Measurements from ENCODE around the gene CLSTN1.

The CLSTN1 gene

DNA sequence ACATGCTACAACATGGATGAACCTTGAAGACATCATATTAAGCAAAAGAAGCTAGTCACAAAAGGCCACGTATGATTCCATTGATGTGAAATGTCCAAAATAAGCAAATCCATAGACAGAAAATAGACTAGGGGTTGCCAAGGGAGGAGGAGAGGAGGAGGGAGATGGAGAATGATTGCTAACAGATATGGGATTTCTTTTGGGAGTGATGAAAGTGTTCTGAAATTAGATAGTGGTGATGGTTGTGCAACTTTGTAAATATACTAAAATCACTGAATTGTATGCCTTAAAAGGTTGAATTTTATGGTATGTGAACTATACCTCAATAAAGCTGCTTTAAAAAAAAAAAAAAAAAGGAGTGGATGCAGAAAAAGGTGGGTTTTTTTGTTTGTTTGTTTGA is 7.6 kb downstream of the CLSTN1 start:
- in situ Hi-C loops (cut with MboI; ENCODE audit: low pct_unique_long_range_greater_than_20kb, low sequenced_read_pairs, unreplicated experiment): no loop called here
- TF ChIP-seq, protein P1, sequence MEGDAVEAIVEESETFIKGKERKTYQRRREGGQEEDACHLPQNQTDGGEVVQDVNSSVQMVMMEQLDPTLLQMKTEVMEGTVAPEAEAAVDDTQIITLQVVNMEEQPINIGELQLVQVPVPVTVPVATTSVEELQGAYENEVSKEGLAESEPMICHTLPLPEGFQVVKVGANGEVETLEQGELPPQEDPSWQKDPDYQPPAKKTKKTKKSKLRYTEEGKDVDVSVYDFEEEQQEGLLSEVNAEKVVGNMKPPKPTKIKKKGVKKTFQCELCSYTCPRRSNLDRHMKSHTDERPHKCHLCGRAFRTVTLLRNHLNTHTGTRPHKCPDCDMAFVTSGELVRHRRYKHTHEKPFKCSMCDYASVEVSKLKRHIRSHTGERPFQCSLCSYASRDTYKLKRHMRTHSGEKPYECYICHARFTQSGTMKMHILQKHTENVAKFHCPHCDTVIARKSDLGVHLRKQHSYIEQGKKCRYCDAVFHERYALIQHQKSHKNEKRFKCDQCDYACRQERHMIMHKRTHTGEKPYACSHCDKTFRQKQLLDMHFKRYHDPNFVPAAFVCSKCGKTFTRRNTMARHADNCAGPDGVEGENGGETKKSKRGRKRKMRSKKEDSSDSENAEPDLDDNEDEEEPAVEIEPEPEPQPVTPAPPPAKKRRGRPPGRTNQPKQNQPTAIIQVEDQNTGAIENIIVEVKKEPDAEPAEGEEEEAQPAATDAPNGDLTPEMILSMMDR (IDR thresholded peaks at IDR 0.05; ENCODE audit: extremely low read depth, insufficient read depth, missing control alignments): no peak
- DNase-seq (ENCODE audit: low spot score): no peak

DNA sequence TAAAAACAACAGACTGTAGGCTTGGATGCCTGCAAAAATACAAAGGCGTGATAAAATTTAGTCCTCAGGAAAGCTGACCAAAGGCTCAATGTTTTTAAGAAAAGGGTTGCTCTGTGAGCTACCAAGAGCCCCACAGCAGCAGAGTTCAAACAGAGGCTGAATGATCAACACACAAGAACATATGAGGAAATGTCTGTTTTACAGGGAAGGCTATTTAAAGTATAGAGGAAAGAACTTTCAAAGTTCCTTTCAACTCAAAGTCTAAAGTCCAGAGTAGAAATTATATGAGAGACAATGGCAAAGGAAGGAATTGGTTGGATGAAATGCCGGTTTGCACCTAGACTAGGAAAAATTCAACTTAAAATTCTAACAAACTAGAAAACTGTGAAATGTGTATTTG is 8.6 kb downstream of the CLSTN1 start:
- in situ Hi-C loops (cut with MboI; ENCODE audit: low pct_unique_long_range_greater_than_20kb, low sequenced_read_pairs, unreplicated experiment): no loop called here
- no peak for DNase-seq (ENCODE audit: low spot score)
- TF ChIP-seq, protein P1 (IDR thresholded peaks at IDR 0.05; ENCODE audit: extremely low read depth, insufficient read depth, missing control alignments): no peak

DNA sequence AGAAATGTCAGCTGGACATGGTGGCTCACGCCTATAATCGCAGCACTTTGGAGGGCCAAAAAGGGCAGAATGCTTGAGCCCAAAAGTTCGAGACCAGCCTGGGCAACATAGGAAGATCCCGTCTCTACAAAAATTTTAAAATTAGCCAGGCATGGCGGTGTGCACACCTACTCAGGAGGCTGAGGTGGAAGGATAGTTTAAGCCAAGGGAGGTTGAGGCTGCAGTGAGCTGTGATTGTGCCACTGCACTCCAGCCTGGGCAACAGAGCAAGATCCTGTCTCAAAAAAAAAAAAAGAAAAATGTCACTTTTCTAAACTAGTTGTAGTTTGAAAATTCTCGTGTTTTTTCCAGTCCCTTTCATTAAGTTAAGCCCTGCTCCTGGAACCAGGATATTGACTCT is 9.1 kb downstream of the CLSTN1 start:
- in situ Hi-C loops (cut with MboI; ENCODE audit: low pct_unique_long_range_greater_than_20kb, low sequenced_read_pairs, unreplicated experiment): no loop called here
- no peak for DNase-seq (ENCODE audit: low spot score)
- TF ChIP-seq, protein P1 (IDR thresholded peaks at IDR 0.05; ENCODE audit: extremely low read depth, insufficient read depth, missing control alignments): no peak

DNA sequence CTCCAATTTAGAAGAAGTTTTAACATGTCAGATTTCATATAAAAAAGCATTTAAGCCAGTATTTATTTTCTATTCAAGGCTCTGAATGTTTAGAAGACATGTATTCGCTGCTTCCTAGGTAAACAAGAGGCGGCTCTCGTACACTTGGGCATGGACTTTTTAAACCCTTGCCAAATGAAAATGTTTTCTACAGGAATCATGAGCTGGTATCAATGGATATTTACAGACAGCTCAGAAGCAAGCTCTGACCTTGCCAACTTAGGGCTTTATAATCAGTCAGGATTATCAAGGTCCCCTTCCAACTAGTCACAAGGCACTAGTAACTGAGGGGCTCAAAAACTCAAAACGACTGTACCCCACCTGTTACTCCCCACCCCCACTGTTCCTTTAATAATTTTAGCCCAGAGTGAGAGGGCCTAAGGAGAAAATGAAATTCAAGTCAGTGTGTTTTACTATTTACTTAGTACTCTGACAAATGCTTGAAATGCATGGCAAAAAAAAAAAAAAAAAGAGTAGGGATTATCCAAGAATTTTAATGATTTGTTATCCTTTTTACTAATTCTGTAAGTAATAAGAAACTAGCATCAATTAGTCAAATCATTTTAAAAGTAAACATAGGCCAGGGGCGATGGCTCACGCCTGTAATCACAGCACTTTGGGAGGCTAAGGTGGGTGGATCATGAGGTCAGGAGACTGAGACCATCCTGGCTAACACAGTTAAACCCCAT is 12.4 kb downstream of the CLSTN1 start:
- TF ChIP-seq, protein P1 (IDR thresholded peaks at IDR 0.05; ENCODE audit: extremely low read depth, insufficient read depth, missing control alignments): no peak
- DNase-seq (ENCODE audit: low spot score): no peak
- in situ Hi-C loops (cut with MboI; ENCODE audit: low pct_unique_long_range_greater_than_20kb, low sequenced_read_pairs, unreplicated experiment): no loop called here

DNA sequence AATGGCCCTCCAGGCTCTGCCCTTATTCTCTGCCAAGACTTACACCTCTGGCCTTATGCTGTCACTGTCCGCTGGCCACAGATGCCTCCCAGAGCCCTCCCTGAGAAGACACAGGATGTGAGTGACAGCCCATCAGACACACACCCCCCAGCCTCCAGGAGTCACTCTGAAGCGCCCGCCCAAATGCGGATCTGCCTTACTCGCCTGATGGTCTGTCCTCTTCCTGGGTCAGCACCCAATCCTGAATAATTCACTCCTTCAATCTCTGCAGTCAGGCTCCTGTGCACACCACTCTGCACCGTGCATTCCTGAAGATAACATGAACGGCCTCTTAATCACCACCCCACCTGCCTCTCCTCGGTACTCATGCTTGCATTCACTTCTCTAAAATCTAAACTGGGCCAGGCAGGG is 14.7 kb downstream of the CLSTN1 start:
- in situ Hi-C loops (cut with MboI; ENCODE audit: low pct_unique_long_range_greater_than_20kb, low sequenced_read_pairs, unreplicated experiment): no loop called here
- DNase-seq (ENCODE audit: low spot score): no peak
- TF ChIP-seq, protein P1 (IDR thresholded peaks at IDR 0.05; ENCODE audit: extremely low read depth, insufficient read depth, missing control alignments): no peak

DNA sequence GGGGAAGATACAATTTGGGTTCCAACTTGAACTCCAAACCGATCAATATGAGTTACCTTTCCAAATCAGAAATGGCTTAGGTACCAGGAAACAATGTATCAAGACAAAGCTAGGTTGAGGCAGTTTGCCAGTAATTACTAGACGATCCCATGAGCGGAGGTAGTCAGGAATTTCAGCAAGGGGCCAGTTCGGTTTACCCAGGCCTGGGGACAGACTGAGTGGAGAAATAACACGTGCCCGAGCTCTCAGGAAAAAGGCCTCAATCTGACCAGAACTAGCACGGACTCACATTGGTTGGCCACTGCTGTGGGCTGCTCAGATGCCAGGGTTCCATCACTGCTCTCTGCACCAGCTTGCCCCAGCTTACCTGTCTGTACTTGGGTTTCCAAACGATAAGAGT is 15.3 kb downstream of the CLSTN1 start:
- DNase-seq (ENCODE audit: low spot score): no peak
- in situ Hi-C loops (cut with MboI; ENCODE audit: low pct_unique_long_range_greater_than_20kb, low sequenced_read_pairs, unreplicated experiment): no loop called here
- TF ChIP-seq, protein P1 (IDR thresholded peaks at IDR 0.05; ENCODE audit: extremely low read depth, insufficient read depth, missing control alignments): no peak

Measured in GM13977 (cell line).